GM19395 (cell line): ENCODE results near the gene PTPRN2.

Source experiments
- ATAC-seq: cut with Tn5 transposase; IDR thresholded peaks from one replicate; pipeline ENCODE4 v1.9.1; 2021; ENCODE audit warnings: mild to moderate bottlenecking, moderate library complexity; ENCODE audit not compliant: unreplicated experiment

Gene PTPRN2

DNA sequence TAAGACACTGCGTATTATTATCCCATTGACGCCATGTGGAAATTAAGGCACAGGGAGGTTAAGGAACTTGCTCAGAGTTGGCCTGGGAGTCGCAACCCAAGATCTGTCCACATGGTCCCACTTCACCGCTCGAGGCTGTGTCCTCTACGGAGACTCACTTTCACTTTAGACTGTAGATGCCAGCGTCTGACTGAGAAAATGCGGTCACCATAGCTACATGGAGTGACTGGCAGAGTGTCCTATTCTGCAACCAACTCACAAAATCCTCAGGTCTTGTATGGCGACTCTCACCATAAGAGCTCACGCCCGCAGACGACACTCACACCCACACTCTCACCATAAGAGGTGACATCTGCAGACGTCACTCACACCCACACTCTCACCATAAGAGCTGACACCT lies 257.9 kb downstream of the PTPRN2 start:
- ATAC-seq: no peak

DNA sequence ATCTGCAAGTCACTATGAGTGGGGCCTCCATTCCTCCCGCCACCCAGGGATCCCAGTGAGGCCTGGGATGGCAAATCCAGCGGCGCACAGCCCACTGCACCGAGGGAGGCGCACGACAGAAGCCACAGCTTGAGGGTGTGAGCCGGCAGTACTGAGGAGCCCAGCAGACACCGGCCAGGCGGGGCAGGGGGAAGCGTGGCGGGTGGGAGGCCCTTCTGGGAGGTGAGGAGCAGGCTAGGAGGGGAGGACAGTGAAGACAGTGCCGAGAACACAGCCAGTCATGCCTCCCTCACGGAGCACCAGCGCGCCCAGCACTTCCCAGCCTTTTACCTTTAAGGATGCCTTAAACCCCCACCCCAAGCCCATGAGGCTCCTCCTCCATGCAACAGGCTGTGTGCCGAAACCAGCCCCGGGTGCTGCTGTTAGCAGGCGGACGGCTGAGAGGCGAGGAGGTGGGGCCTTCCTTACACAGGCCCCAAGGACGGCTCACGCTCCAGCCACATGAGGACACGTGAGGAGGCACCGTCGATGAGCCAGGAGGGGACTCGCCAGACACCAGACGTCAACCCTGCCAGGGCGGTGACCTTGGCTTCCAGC lies 258.5 kb downstream of the PTPRN2 start:
- ATAC-seq: no peak

DNA sequence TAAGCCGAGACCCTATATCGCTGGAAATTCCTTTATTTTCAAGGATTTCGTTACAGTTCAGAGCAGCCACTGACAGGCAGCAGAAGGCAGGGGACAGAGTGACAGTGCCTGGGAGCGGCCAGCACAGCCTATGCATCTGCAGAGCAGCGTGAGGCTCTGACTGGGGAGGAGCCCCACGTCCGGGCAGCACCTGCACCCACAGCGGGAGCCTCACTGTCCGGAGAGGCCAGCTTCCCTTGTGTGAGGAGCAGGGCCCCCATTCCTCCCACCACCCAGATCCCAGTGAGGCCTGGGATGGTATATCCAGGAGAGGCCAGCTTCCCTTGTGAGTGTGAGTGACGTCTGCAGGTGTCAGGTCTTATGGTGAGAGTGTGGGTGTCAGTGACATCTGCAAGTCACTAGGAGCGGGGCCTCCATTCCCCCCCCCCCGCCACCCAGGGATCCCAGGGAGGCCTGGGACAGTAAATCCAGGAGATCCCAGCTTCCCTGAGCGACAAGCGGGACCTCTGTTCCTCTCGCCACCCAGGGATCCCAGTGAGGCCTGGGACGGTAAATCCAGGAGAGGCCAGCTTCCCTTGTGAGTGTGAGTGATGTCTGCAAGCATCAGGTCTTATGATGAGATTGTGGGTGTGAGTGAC lies 259.1 kb downstream of the PTPRN2 start:
- ATAC-seq: no peak

DNA sequence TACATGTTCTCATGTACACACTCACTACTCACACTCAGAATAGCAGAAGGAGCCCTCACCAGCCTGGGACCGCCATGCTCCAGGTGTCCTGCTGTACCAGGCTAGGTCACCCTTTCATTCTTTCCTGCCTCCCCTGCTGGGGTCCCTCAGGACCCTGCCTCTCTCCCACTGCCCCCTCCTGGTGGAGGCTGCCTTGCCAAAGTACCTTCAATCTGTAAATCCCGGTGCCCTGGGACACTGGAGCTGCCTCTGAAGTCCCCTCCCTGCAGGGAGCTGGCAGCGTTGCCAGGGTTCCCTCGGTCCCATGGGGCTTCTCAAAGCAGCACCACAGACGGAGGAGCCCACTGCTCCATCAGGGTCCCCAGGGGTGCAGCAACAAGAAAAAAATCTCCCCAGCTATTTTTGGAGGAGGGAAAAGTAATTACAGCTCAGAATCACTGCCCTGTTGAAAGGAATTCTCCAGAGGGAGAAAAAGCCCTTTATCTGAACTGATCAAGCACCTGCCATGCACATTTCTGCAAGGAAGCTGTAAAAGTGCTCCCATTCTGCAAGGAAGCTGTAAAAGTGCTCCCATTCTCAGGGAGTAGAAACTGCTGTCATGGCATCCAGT lies 259.9 kb downstream of the PTPRN2 start:
- ATAC-seq: no peak

DNA sequence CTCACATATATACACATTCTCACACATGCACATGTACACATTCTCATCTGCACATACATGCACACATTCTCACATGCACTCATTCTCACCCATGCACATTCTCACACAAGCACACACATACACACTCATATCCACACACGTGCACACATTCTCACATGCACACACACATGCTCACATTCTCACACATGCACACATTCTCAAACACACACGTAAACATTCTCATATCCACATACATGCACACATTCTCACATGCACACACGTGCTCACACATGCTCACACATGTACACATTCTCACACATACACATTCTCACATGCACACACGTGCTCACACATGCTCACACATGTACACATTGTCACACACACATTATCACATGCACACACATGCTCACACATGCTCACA lies 260.6 kb downstream of the PTPRN2 start:
- ATAC-seq: no peak

GRCh38 chr7:158325530-158326381 lies 261.9 kb downstream of the PTPRN2 start:
- ATAC-seq: no peak

DNA sequence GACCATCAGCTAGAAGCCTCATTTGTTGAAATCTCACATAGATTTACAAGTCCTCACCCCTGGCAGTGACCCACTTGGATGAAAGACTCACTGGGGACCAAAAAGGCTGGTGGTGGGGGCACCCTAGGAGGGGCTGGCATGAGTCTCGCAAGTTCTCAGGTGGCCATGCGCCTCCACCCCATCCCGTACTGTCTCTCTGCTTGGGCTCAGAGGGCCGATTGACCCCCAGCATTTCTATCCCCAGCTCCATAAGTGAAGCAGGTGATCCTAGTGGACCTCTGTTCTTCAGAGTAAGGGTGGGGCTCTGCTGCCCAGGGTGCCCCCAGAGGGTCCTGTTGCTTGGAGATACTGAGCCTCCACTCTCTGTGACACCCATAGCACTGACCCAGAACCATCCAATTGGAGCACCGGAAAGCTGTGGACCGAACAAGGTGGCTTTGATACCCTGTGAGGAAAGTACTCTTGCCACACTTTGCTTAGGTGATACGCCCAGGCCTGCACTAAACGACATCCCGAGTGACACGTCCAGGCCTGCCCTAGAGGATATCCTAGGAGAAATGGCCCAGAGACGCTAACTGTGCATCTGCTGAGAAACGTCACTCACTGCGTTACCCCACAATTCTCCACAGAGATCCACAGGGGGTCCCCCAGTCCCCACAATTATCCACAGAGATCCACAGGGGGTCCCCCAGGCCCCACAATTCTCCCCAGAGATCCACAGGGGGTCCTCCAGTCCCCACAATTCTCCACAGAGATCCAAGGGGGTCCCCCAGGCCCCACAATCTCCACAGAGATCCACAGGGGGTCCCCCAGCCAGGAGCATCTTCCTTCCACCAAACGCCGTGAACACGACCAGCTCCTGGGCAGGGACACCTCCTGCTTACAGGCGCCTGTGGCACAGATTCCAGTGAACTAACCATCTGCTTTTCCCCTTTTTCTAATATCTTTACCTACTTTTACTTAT lies 262.9 kb downstream of the PTPRN2 start:
- ATAC-seq: no peak

- no peak for ATAC-seq
These were observed 263.8 kb downstream of the PTPRN2 start for GRCh38 chr7:158323741-158324396.

- no peak for ATAC-seq
These were observed 264.8 kb downstream of the PTPRN2 start for GRCh38 chr7:158322616-158323530.

GRCh38 chr7:158321936-158322615 lies 265.5 kb downstream of the PTPRN2 start:
- no peak for ATAC-seq

DNA sequence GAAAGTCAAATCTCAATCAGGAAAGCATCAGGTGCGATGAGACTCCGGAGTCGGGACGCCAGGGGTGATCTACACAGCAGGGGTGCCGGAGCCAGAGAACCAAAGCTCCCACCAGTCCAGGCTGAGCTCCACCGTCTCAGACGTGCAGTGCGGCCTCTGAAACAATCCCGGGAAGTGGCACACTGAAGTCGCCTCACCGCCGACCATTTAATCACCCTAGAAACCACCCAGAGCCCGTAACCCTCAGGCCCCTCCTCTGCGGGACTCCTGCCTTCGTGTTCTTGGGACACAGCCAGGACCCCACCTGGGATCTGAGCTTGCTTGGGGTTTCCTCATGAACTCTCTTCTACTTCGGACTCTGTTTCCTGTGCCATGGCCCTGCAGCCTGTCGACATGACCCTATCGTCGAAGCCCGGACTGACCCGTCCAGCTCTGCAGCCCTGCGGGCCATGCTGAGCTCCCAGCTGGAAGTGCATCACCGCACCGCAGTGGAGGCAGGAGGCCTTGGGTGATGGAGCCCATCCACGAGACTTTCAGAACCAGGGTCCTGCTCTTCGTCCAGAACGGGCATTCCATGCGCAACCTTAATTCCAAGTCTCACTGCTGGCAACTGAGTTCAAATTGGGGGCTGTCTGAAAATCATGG lies 266.4 kb downstream of the PTPRN2 start:
- no peak for ATAC-seq

DNA sequence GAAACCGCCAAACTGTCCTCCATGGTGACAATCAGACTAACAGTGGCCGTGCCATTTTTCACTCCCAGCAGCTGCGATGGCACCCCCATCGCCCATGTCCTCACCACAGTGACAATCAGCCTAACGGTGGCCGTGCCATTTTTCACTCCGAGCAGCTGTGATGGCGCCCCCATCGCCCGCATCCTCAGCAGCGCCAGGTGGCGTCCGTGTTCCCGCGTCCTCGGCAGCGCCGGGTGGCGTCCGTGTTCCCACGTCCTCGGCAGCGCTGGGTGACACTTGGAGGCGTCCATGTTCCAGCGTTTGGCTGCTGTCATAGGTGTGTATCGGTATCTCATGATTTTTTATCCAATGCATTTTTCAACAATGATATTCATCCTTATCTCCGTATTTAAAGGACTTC lies 267.3 kb downstream of the PTPRN2 start:
- no peak for ATAC-seq

- no peak for ATAC-seq
These were observed 269.1 kb downstream of the PTPRN2 start for GRCh38 chr7:158318511-158318913.

- no peak for ATAC-seq
These were observed 270.1 kb downstream of the PTPRN2 start for GRCh38 chr7:158317238-158318205.

- ATAC-seq: no peak
These were observed 271.1 kb downstream of the PTPRN2 start for GRCh38 chr7:158316466-158317031.

- ATAC-seq: no peak
These were observed 271.7 kb downstream of the PTPRN2 start for GRCh38 chr7:158315881-158316280.
